ENCODE results near the gene CPSF3. TPM values are rescaled to one million over a fixed set of nuclear protein-coding genes. Genes with fewer than 3 reads are reported as not detected.

Gene CPSF3
- total and polyA plus RNA-seq, 4 experiments from 2014 or later: 20.9 to 33.7 (median 25.1) TPM

- Mint-ChIP-seq H3K9me3 (no peaks in the 10 kb centered on the region), H3K36me3 (peaks cover 28 to 44% of the 10 kb centered on the region in 2 donors), H3K27ac (no peak overlapping the region), H3K4me3 (no peak overlapping the region), H3K27me3 (no peaks in the 10 kb centered on the region), H3K4me1 (no peaks in the 10 kb centered on the region)
- no peak overlapping the region for H3K27ac ChIP-seq (ENCODE audit: low read depth, low read length)
- H3K9me3 ChIP-seq (ENCODE audit: control insufficient read depth in 1 of 2, low read length in 2 of 2): no peaks in the 10 kb centered on the region
- ChIA-PET POLR2A (ENCODE audit: partially characterized antibody) (interaction anchor here (0.6 kb wide), 1 partner anchor 219 kb away, joined by 3 read pairs; no protein-coding TSS in a partner anchor), CTCF (ENCODE audit: partially characterized antibody) (no interaction called here)
- intact Hi-C loops (cut with micrococcal nuclease): no loop called here
- H3K4me1 ChIP-seq (ENCODE audit: insufficient read depth, low read length): no peaks in the 10 kb centered on the region
- no peak overlapping the region for H3K4me3 ChIP-seq (ENCODE audit: low read length in 2 of 2)
- DNase-seq: no peak
- H3K27me3 ChIP-seq (ENCODE audit: insufficient read depth, low read length): no peaks in the 10 kb centered on the region
- peaks cover 25% of the 10 kb centered on the region for H3K36me3 ChIP-seq (ENCODE audit: insufficient read depth, low read length)
These were observed 16.7 kb upstream of the CPSF3 start for GRCh38 chr2:9406529-9407362.

- CTCF ChIA-PET (ENCODE audit: partially characterized antibody): no interaction called here
- Histone ChIP-seq H3K27me3 (ENCODE audit: insufficient read depth, low read length) (no peaks in the 10 kb centered on the region), H3K4me3 (ENCODE audit: low read length in 2 of 2) (no peak overlapping the region), H3K27ac (ENCODE audit: low read depth, low read length) (no peak overlapping the region), H3K9me3 (ENCODE audit: control insufficient read depth in 1 of 2, low read length in 2 of 2) (no peaks in the 10 kb centered on the region), H3K4me1 (ENCODE audit: insufficient read depth, low read length) (no peaks in the 10 kb centered on the region), H3K36me3 (ENCODE audit: insufficient read depth, low read length) (peaks cover 29% of the 10 kb centered on the region)
- peaks cover 32 to 49% of the 10 kb centered on the region in 2 donors for H3K36me3 Mint-ChIP-seq
- no peaks in the 10 kb centered on the region for H3K4me1 Mint-ChIP-seq
- DNase-seq: no peak
- POLR2A ChIA-PET (ENCODE audit: partially characterized antibody): no interaction called here
- intact Hi-C loops (cut with micrococcal nuclease): no loop called here
- no peaks in the 10 kb centered on the region for H3K9me3 Mint-ChIP-seq
- no peak overlapping the region for H3K4me3 Mint-ChIP-seq
- H3K27ac Mint-ChIP-seq: no peak overlapping the region
- no peaks in the 10 kb centered on the region for H3K27me3 Mint-ChIP-seq
These were observed 16.1 kb upstream of the CPSF3 start for GRCh38 chr2:9407363-9407811.

GRCh38 chr2:9408641-9409151, 14.8 kb upstream of the CPSF3 start:
- no peak overlapping the region for H3K4me3 Mint-ChIP-seq
- Histone ChIP-seq H3K9me3 (ENCODE audit: control insufficient read depth in 1 of 2, low read length in 2 of 2) (no peaks in the 10 kb centered on the region), H3K4me1 (ENCODE audit: insufficient read depth, low read length) (no peaks in the 10 kb centered on the region), H3K4me3 (ENCODE audit: low read length in 2 of 2) (no peak overlapping the region), H3K27ac (ENCODE audit: low read depth, low read length) (no peak overlapping the region), H3K36me3 (ENCODE audit: insufficient read depth, low read length) (peaks cover 29% of the 10 kb centered on the region), H3K27me3 (ENCODE audit: insufficient read depth, low read length) (no peaks in the 10 kb centered on the region)
- H3K9me3 Mint-ChIP-seq: no peaks in the 10 kb centered on the region
- POLR2A ChIA-PET (ENCODE audit: partially characterized antibody): no interaction called here
- H3K27ac Mint-ChIP-seq: peak overlapping the region in 2 of 7 donors; percentile 10 to 22
- intact Hi-C loops (cut with micrococcal nuclease): no loop called here
- CTCF ChIA-PET (ENCODE audit: partially characterized antibody): no interaction called here
- H3K36me3 Mint-ChIP-seq: peaks cover 30 to 56% of the 10 kb centered on the region in 2 donors
- DNase-seq: no peak
- no peaks in the 10 kb centered on the region for H3K27me3 Mint-ChIP-seq
- peaks cover 0 to under 1% (median 0%) of the 10 kb centered on the region in 4 donors for H3K4me1 Mint-ChIP-seq

GRCh38 chr2:9410108-9410507, 13.3 kb upstream of the CPSF3 start:
- Histone ChIP-seq H3K4me3 (ENCODE audit: low read length in 2 of 2) (no peak overlapping the region), H3K27me3 (ENCODE audit: insufficient read depth, low read length) (no peaks in the 10 kb centered on the region), H3K4me1 (ENCODE audit: insufficient read depth, low read length) (no peaks in the 10 kb centered on the region), H3K27ac (ENCODE audit: low read depth, low read length) (no peak overlapping the region), H3K9me3 (ENCODE audit: control insufficient read depth in 1 of 2, low read length in 2 of 2) (no peaks in the 10 kb centered on the region), H3K36me3 (ENCODE audit: insufficient read depth, low read length) (peaks cover 29% of the 10 kb centered on the region)
- POLR2A ChIA-PET (ENCODE audit: partially characterized antibody): no interaction called here
- Mint-ChIP-seq H3K27ac (peak overlapping the region in 2 of 7 donors; percentile 23 to 82), H3K9me3 (no peaks in the 10 kb centered on the region), H3K27me3 (no peaks in the 10 kb centered on the region), H3K4me1 (peaks cover 0 to 11% (median 3%) of the 10 kb centered on the region in 4 donors), H3K4me3 (no peak overlapping the region), H3K36me3 (peaks cover 37 to 65% of the 10 kb centered on the region in 2 donors)
- intact Hi-C loops (cut with micrococcal nuclease): no loop called here
- CTCF ChIA-PET (ENCODE audit: partially characterized antibody): no interaction called here
- DNase-seq: no peak

GRCh38 chr2:9412781-9413180, 10.7 kb upstream of the CPSF3 start:
- H3K27ac Mint-ChIP-seq: no peak overlapping the region
- no peak for DNase-seq
- Histone ChIP-seq H3K4me1 (ENCODE audit: insufficient read depth, low read length) (no peaks in the 10 kb centered on the region), H3K27ac (ENCODE audit: low read depth, low read length) (no peak overlapping the region), H3K9me3 (ENCODE audit: control insufficient read depth in 1 of 2, low read length in 2 of 2) (no peaks in the 10 kb centered on the region), H3K4me3 (ENCODE audit: low read length in 2 of 2) (no peak overlapping the region), H3K36me3 (ENCODE audit: insufficient read depth, low read length) (peaks cover 25% of the 10 kb centered on the region), H3K27me3 (ENCODE audit: insufficient read depth, low read length) (no peaks in the 10 kb centered on the region)
- H3K36me3 Mint-ChIP-seq: peaks cover 32 to 63% of the 10 kb centered on the region in 2 donors
- peaks cover 8 to 19% (median 9%) of the 10 kb centered on the region in 4 donors for H3K4me1 Mint-ChIP-seq
- CTCF ChIA-PET (ENCODE audit: partially characterized antibody): interaction anchor here (1.1 kb wide), 1 partner anchor 271 kb away, joined by 3 read pairs; no protein-coding TSS in a partner anchor
- no peaks in the 10 kb centered on the region for H3K27me3 Mint-ChIP-seq
- intact Hi-C loops (cut with micrococcal nuclease): no loop called here
- H3K4me3 Mint-ChIP-seq: no peak overlapping the region
- peaks cover 0 to 1% (median 0%) of the 10 kb centered on the region in 8 donors for H3K9me3 Mint-ChIP-seq
- POLR2A ChIA-PET (ENCODE audit: partially characterized antibody): interaction anchor here (1.6 kb wide), 1 partner anchor 10 kb away, joined by 5 read pairs; no protein-coding TSS in a partner anchor

- H3K36me3 ChIP-seq (ENCODE audit: insufficient read depth, low read length): peaks cover 15% of the 10 kb centered on the region
- POLR2A ChIA-PET (ENCODE audit: partially characterized antibody): interaction anchor here (0.6 kb wide), 1 partner anchor 69 kb away, joined by 5 read pairs; no protein-coding TSS in a partner anchor
- no peaks in the 10 kb centered on the region for H3K27me3 ChIP-seq (ENCODE audit: insufficient read depth, low read length)
- H3K27ac ChIP-seq (ENCODE audit: low read depth, low read length): no peak overlapping the region
- no peaks in the 10 kb centered on the region for H3K9me3 ChIP-seq (ENCODE audit: control insufficient read depth in 1 of 2, low read length in 2 of 2)
- peaks cover 0 to 1% (median 0%) of the 10 kb centered on the region in 8 donors for H3K9me3 Mint-ChIP-seq
- DNase-seq: no peak
- no peaks in the 10 kb centered on the region for H3K27me3 Mint-ChIP-seq
- H3K4me1 ChIP-seq (ENCODE audit: insufficient read depth, low read length): peaks cover 17% of the 10 kb centered on the region
- CTCF ChIA-PET (ENCODE audit: partially characterized antibody): no interaction called here
- peaks cover 34 to 49% of the 10 kb centered on the region in 2 donors for H3K36me3 Mint-ChIP-seq
- peaks cover 19 to 33% (median 22%) of the 10 kb centered on the region in 4 donors for H3K4me1 Mint-ChIP-seq
- H3K4me3 Mint-ChIP-seq: no peak overlapping the region
- intact Hi-C loops (cut with micrococcal nuclease): no loop called here
- H3K27ac Mint-ChIP-seq: no peak overlapping the region
- no peak overlapping the region for H3K4me3 ChIP-seq (ENCODE audit: low read length in 2 of 2)
These were observed 7.8 kb upstream of the CPSF3 start for GRCh38 chr2:9415516-9416169.
